Measurements from ENCODE around the gene PSORS1C2.

DNA sequence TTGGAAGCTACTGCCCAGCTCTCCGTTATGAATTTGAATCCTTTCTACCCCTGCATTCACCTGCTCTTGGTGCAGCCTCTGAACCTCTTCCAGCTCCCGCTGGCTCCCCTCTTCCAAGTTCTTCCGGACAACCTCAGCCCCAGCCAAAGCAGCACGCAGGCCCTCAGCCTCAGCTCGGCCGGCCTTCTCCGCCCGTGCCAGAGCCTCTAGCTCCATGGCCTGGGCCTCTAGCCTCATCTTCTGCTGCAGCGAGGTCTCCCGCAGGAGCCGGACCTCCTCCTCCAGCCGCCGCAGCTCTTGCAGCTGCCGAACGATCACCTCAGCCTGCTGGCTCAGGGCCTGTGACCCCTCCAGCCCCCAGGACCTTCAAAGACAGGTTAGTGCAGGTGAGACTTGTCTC is 15.6 kb upstream of the PSORS1C2 start:
- TF ChIP-seq, protein P1, sequence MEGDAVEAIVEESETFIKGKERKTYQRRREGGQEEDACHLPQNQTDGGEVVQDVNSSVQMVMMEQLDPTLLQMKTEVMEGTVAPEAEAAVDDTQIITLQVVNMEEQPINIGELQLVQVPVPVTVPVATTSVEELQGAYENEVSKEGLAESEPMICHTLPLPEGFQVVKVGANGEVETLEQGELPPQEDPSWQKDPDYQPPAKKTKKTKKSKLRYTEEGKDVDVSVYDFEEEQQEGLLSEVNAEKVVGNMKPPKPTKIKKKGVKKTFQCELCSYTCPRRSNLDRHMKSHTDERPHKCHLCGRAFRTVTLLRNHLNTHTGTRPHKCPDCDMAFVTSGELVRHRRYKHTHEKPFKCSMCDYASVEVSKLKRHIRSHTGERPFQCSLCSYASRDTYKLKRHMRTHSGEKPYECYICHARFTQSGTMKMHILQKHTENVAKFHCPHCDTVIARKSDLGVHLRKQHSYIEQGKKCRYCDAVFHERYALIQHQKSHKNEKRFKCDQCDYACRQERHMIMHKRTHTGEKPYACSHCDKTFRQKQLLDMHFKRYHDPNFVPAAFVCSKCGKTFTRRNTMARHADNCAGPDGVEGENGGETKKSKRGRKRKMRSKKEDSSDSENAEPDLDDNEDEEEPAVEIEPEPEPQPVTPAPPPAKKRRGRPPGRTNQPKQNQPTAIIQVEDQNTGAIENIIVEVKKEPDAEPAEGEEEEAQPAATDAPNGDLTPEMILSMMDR (IDR thresholded peaks at IDR 0.05) = no peak
- TF ChIP-seq POLR2A (IDR thresholded peaks at IDR 0.05) = no peak

All from body of pancreas (tissue), 4 donors.